Measurements from ENCODE around the gene OSBPL3. TPM values are rescaled to one million over a fixed set of nuclear protein-coding genes. Genes with fewer than 3 reads are reported as not detected.

OSBPL3 gene
- total RNA-seq, 4 donors from 2014 or later: 3.1 to 7.0 (median 5.3) TPM

DNA sequence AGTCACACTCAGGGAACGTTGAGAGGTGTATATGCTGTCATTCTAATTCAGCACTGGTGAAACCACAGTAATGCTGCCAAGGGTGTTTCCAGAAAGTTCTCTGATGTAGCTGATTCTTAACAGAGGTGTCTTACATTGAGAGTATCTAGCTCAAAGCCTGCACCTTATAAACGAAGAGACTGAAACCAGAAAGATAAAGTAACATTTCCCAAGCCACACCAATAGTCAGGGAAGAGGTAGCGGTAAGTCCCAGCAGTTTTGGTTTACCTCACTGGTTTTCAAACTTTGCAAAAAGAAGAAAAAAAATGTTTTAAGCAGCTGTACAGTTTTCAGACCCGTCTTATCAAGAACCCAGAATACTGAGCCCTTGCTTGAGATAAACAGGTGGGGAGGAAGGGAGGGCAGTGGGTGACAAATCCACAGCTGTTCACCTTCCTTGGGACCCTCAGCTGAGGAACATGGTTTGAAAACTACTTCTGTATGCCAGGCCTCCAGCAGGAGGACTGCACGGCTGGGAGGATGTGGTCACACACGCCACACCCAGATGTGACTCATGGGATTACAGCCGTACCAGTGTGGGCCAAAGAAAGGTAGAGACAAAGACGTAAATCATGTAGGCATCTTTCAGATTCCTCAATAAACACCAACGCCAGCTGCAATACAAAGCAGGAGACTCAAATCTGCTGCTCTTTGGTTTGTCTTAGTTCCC lies 158.8 kb downstream of the OSBPL3 start:
- H3K4me1 ChIP-seq: peaks cover 12 to 19% of the 10 kb centered on the region in 2 donors
- peak; percentile 23 to 68 for DNase-seq
- in situ Hi-C loops (cut with MboI; ENCODE audit: low sequenced_read_pairs in 4 of 4): loop anchor here in 2 of 4 donors (5.0 kb wide), 3 partner anchors 161 to 251 kb away; partner anchors contain the start of gene OSBPL3 (in 1 of the 2)
- ATAC-seq: peak in 1 of 2 donors; percentile 83
- H3K27ac ChIP-seq: peak overlapping the region; percentile 22 to 53 (median 50)
- no peaks in the 10 kb centered on the region for H3K9me3 ChIP-seq
- intact Hi-C loops (cut with DNase I; ENCODE audit: low total_unique reads): loop anchor here (2.0 to 10.0 kb wide), 3 partner anchors 64 to 274 kb away; partner anchors contain the start of gene OSBPL3
- H3K36me3 ChIP-seq: no peaks in the 10 kb centered on the region
- no peak overlapping the region for H3K4me3 ChIP-seq
- TF ChIP-seq POLR2A (IDR thresholded peaks at IDR 0.05) (no peak), CTCF (IDR thresholded peaks at IDR 0.05 in 4 of 5, conservative IDR thresholded peaks at IDR 0.05 in 1 of 5) (no peak)
- no peaks in the 10 kb centered on the region for H3K27me3 ChIP-seq

DNA sequence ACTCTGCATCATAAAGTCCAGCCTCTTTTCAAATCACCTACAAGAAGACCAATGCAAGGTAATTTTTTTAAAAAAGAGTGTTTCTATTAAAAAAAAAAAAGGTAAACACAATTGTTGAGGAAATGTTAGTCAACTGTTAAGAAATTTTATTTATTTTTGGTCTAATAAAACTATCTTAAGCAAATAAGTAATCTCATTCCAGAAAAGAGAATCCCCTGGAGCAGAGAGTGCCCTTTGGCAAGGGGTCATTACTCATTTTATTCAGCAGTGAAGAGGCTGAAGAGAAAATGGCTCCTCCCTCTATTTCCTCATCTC lies 159.3 kb downstream of the OSBPL3 start:
- intact Hi-C loops (cut with DNase I; ENCODE audit: low total_unique reads): loop anchor here (1.0 to 10.0 kb wide), 4 partner anchors 64 to 274 kb away; partner anchors contain the start of gene OSBPL3

DNA sequence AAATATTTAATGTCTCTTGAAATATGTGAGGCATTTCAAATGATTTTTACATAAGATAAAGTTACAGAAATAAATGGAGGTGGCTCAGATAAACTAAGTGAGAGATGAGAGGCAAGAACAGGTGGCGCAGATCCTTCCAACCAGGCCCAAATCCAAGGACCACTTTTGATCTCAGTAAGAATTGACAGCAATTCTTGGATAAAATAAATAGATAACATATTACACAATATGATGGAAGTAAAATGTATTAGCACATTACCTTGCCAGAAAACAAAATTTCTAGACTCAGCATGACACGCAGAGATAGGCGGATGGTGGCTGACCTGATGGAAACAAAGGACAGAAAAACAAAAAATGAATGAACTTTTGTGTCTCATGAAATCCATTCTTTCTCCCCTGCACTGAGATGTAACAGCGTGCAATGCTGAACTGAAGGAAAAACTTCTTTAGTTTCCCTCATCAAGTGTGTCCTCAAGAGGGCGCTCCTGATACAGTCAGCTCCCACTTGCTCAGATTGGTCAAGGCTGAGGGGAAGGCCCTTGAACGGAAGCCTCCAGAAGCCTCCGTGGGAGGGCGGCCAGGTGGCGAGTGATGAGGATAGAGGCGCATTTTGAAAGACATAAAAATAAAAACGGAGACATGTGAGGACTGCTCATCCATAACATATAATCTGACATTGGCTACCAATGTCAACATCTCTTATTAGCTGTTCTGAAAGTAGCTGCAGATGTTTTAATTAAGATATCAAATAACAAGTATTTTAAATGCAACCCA lies 159.9 kb downstream of the OSBPL3 start:
- in situ Hi-C loops (cut with MboI; ENCODE audit: low sequenced_read_pairs in 4 of 4): loop anchor here (5.0 to 10.0 kb wide), 5 partner anchors 162 to 257 kb away; partner anchors contain the start of gene OSBPL3 (in 3 of the 4)
- intact Hi-C loops (cut with DNase I; ENCODE audit: low total_unique reads): loop anchor here (1.0 to 10.0 kb wide), 4 partner anchors 65 to 275 kb away; partner anchors contain the start of gene OSBPL3
- TF ChIP-seq POLR2A (IDR thresholded peaks at IDR 0.05) (no peak), CTCF (IDR thresholded peaks at IDR 0.05 in 4 of 5, conservative IDR thresholded peaks at IDR 0.05 in 1 of 5) (peak; percentile 60 to 87 (median 81))
- peak; percentile 90 to 93 for ATAC-seq
- DNase-seq: peak; percentile 77 to 80
- Histone ChIP-seq H3K27me3 (no peaks in the 10 kb centered on the region), H3K9me3 (no peaks in the 10 kb centered on the region), H3K36me3 (no peaks in the 10 kb centered on the region), H3K27ac (peak overlapping the region in 3 of 4 donors; percentile 22 to 53 (median 49)), H3K4me1 (peaks cover 10 to 11% of the 10 kb centered on the region in 2 donors), H3K4me3 (no peak overlapping the region)

More for the DNA sequence above, 159.3 kb downstream of the OSBPL3 start:
- ATAC-seq (peak in 1 of 2 donors; percentile 77), DNase-seq (no peak)
- in situ Hi-C loops (cut with MboI; ENCODE audit: low sequenced_read_pairs in 4 of 4): loop anchor here in 2 of 4 donors (5.0 kb wide), 3 partner anchors 162 to 252 kb away; partner anchors contain the start of gene OSBPL3 (in 1 of the 2)
- peak overlapping the region; percentile 22 to 53 (median 50) for H3K27ac ChIP-seq
- H3K9me3 ChIP-seq: no peaks in the 10 kb centered on the region
- no peaks in the 10 kb centered on the region for H3K36me3 ChIP-seq
- TF ChIP-seq CTCF (IDR thresholded peaks at IDR 0.05 in 4 of 5, conservative IDR thresholded peaks at IDR 0.05 in 1 of 5) (no peak), POLR2A (IDR thresholded peaks at IDR 0.05) (no peak)
- H3K27me3 ChIP-seq: no peaks in the 10 kb centered on the region
- peaks cover 12 to 16% of the 10 kb centered on the region in 2 donors for H3K4me1 ChIP-seq
- no peak overlapping the region for H3K4me3 ChIP-seq

DNA sequence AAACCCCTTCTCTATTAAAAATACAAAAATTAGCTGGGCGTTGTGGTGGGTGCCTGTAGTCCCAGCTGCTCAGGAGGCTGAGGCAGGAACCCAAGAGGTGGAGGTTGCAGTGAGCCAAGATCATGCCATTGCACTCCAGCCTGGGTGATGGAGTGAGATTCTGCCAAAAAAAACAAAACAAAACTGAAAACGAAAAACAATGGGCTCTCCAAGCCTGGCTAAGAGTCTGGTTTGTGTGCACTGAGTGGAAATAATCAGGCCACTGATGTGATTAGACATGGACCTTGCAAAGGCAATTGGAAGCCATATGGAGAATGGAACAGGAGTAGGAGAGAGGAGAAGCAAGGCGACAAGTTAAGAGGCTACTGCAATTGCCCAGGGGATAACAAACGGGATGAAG lies 162.6 kb downstream of the OSBPL3 start:
- H3K27me3 ChIP-seq: no peaks in the 10 kb centered on the region
- in situ Hi-C loops (cut with MboI; ENCODE audit: low sequenced_read_pairs in 4 of 4): loop anchor here in 3 of 4 donors (5.0 to 10.0 kb wide), 4 partner anchors 165 to 260 kb away; partner anchors contain the start of gene OSBPL3 (in 2 of the 3)
- no peaks in the 10 kb centered on the region for H3K36me3 ChIP-seq
- DNase-seq (no peak), ATAC-seq (no peak)
- TF ChIP-seq POLR2A (IDR thresholded peaks at IDR 0.05) (no peak), CTCF (IDR thresholded peaks at IDR 0.05 in 4 of 5, conservative IDR thresholded peaks at IDR 0.05 in 1 of 5) (no peak)
- no peak overlapping the region for H3K4me3 ChIP-seq
- no peaks in the 10 kb centered on the region for H3K9me3 ChIP-seq
- H3K4me1 ChIP-seq: peaks cover 9% of the 10 kb centered on the region in 2 donors
- no peak overlapping the region for H3K27ac ChIP-seq
- intact Hi-C loops (cut with DNase I; ENCODE audit: low total_unique reads): no loop called here

All from gastrocnemius medialis (tissue), 4 donors.